Heart right ventricle (tissue), 16 donors: ENCODE results near the gene BTBD7. TPM values are rescaled to one million over a fixed set of nuclear protein-coding genes. Genes with fewer than 3 reads are reported as not detected.

Experiments
- ATAC-seq, 8 donors: fragments of 200-7000 bp; cut with Tn5 transposase; one replicate each; pipeline ENCODE4 v1.9.1; 2020; ENCODE audit warnings: mild to moderate bottlenecking in 8 of 8, moderate library complexity in 8 of 8, moderate number of reproducible peaks in 1 of 8
- DNase-seq, 2 donors: peaks; one replicate each; pipeline ENCODE4 v3.0.0-alpha.2; 2020
- H3K27ac ChIP-seq, 10 donors: fragments of 200-600 bp; sonication (generic) in 2 of 10; one replicate each; pipeline versions ENCODE4 v1.5.0 to v1.8.0; 2020 to 2022; ENCODE audit warnings: mild to moderate bottlenecking in 3 of 10
- H3K27me3 ChIP-seq, 7 donors: fragments of 200-600 bp; one replicate each; pipeline ENCODE4 v1.8.0; 2021 to 2022; ENCODE audit warnings: mild to moderate bottlenecking in 2 of 7
- H3K36me3 ChIP-seq, 9 donors: fragments of 200-600 bp; sonication (generic) in 1 of 9; one replicate each; pipeline versions ENCODE4 v1.5.0 to v1.8.0; 2020 to 2022; ENCODE audit warnings: mild to moderate bottlenecking in 2 of 9
- H3K4me1 ChIP-seq, 9 donors: fragments of 200-600 bp; sonication (generic) in 1 of 9; one replicate each; pipeline versions ENCODE4 v1.5.0 to v1.8.0; 2020 to 2022; ENCODE audit warnings: mild to moderate bottlenecking in 4 of 9
- H3K4me3 ChIP-seq, 10 donors: fragments of 200-600 bp; sonication (generic) in 2 of 10; one replicate each; pipeline versions ENCODE4 v1.5.0 to v1.8.0; 2020 to 2022; ENCODE audit warnings: mild to moderate bottlenecking in 7 of 10, moderate library complexity in 2 of 10
- H3K9me3 ChIP-seq, 11 donors: fragments of 200-600 bp in 10 of 11; sonication (generic) in 2 of 11; one replicate each; pipeline versions ENCODE4 v1.5.0 to v1.8.0; 2013 to 2022; ENCODE audit warnings: mild to moderate bottlenecking in 2 of 11, control low read depth in 1 of 11, moderate library complexity in 1 of 11
- WGBS, 2 donors: extraction: QIAGEN DNeasy Blood & Tissue Kit; methylation state at CpG; one replicate each; pipeline ENCODE4 v1.1.7; 2013; ENCODE audit warnings: inconsistent platforms in 1 of 2; 5-methylcytosine and 5-hydroxymethylcytosine counted together
- intact Hi-C, 10 donors: fragments of 100-400 bp; cut with DNase I; formaldehyde crosslinking; loops; one replicate each; pipeline versions ENCODE4 v1.11.1 to v1.14.2; 2022
- polyA plus RNA-seq, 2 donors: library from polyadenylated mRNA; stranded (reverse); fragments of 200-250 nt; gene quantifications; one replicate each; pipeline ENCODE4 v1.2.3, GENCODE V29; 2013
- total RNA-seq, 10 donors: library from RNA; stranded (reverse); fragmentation: NEBNext Ultra II Directional in 3 of 10; extraction: Animal tissue kit (Norgen Biotek cat#: 25700) in 3 of 10; gene quantifications; one replicate each; pipeline versions ENCODE4 v1.2.1 to v1.2.4, GENCODE V29; 2021 to 2023
- TF ChIP-seq, protein P1 (sequence below), 9 donors: fragments of 200-600 bp; sonication (generic) in 2 of 9; IDR thresholded peaks; one replicate each; pipeline versions ENCODE4 v1.5.0 to v1.8.0; 2021 to 2022; ENCODE audit warnings: antibody characterized with exemption in 9 of 9, mild to moderate bottlenecking in 5 of 9, moderate library complexity in 1 of 9
- donor health status: Arrhythmogenic right ventricular cardiomyopathy.
- donor health status: ischemic (EF 13 %, LVEDD 7.1; RV severe dilation, severe dysfunction).
- donor health status: healthy with polysubstance abuse.
- donor health status: DM: no; HTN: yes; CAD: no.
- donor health status: DM: no; HTN: no; CAD: no.
- donor health status: ischemic (EF 25% LVEDD 6.9; RV normal size, moderate dysfunction).
- donor health status: ischemic (EF 25% LVEDD 5.7; RV mildly dilated, moderate dysfunction).
- donor health status: healthy.
- donor health status: DM: yes; HTN: yes; CAD: no.
- donor health status: Ischemic cardiomyopathy.
- donor health status: ischemic (EF 35%, LVEDD 5.7; RV mildly dilated, moderate dysfunction).
- donor health status: nonischemic (EF 11% LVEDD 7.7; RV severe dilation, severe dysfunction).
- donor health status: DM: yes; HTN: yes; CAD: no.
- donor health status: PGD.
- donor health status: ischemic (EF 29% LVEDD 5.4; RV normal size, mild dysfunction).
- donor health status: nonischemic (EF 23%, LVEDD 6.1; RV moderate dilation, normal function).

BTBD7 gene
- total and polyA plus RNA-seq, 12 donors, result 3.6 to 33.6 (median 22.1) TPM

DNA sequence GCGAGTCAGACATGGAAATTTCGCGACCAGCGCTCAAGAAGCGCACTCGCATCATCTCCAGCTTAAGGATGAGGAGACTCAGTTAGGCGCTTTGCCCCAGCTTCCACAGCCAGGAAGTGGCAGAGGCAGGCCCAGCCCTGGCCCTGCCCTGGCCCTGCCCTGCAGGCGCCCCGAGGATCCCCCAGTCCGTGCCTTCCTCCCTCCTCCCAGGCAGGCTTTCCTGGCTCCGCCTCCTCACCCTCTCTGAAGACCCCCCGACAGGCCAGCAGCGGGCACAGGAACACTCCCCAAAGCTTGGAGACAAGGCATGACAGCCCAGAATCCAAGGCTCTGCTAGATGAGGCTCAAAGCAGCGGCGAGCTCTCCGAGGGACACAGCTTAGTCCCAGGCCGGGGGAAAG is 100.7 kb downstream of the BTBD7 start:
- DNase-seq (no peak), ATAC-seq (no peak)
- TF ChIP-seq, protein P1, sequence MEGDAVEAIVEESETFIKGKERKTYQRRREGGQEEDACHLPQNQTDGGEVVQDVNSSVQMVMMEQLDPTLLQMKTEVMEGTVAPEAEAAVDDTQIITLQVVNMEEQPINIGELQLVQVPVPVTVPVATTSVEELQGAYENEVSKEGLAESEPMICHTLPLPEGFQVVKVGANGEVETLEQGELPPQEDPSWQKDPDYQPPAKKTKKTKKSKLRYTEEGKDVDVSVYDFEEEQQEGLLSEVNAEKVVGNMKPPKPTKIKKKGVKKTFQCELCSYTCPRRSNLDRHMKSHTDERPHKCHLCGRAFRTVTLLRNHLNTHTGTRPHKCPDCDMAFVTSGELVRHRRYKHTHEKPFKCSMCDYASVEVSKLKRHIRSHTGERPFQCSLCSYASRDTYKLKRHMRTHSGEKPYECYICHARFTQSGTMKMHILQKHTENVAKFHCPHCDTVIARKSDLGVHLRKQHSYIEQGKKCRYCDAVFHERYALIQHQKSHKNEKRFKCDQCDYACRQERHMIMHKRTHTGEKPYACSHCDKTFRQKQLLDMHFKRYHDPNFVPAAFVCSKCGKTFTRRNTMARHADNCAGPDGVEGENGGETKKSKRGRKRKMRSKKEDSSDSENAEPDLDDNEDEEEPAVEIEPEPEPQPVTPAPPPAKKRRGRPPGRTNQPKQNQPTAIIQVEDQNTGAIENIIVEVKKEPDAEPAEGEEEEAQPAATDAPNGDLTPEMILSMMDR (IDR thresholded peaks at IDR 0.05), result no peak
- peaks cover 0 to 24% (median 14%) of the 10 kb centered on the region in 9 donors for H3K36me3 ChIP-seq
- peak overlapping the region in 8 of 10 donors; percentile 26 to 62 (median 58) for H3K4me3 ChIP-seq
- H3K27ac ChIP-seq, result no peak overlapping the region
- peaks cover 0 to 4% (median 0%) of the 10 kb centered on the region in 7 donors for H3K27me3 ChIP-seq
- intact Hi-C loops, result loop anchor here in 4 of 10 donors (10.0 kb wide), 4 partner anchors 103 to 393 kb away; partner anchors contain the start of gene BTBD7 (in 1 of the 4)
- peaks cover 0 to 14% (median 6%) of the 10 kb centered on the region in 9 donors for H3K4me1 ChIP-seq
- H3K9me3 ChIP-seq, result no peaks in the 10 kb centered on the region
- 55 to 57% methylated on average over 17 of the region's 17 CpGs for WGBS, 2 donors

DNA sequence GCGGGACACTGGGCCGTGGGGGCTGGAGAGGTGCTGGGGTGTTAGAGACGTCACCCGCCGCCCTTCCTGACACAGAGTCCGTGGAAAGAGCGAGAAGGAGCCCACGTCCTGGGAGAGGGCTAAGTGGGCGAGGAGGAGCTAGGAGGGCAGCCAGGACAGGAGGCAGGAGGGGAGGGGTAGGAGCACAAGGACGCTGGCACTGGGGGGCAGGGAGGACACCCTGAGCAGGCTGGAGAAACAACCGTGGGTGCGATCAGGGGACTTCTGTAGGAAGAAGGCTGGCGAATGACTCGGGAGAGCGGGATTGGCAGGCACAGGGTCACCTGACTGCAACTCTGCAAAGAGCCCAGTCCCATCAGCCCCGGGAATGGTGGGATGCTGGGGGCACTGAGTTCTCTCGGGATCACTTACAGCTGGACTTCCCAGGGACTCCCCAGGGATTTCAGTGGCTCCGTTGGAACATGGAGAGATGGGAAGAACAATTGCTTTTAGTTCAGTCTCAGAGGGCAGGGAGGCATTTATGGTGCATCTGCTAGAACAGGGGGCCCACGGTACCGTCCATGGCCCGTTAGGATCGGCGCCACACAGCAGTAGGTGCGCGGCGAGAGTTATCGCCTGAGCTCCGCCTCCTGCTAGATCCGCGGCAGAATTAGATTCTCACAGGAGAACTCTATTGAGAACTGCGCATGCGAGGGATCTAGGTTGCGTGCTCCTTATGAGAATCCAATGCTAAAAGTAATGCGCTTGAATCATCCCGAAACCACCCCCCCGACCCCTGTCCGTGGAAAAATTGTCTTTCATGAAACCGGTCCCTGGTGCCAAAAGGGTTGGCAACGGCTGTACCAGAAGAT is 101.5 kb downstream of the BTBD7 start:
- WGBS, 2 donors, result 19 to 35% methylated on average over 39 of the region's 39 CpGs
- intact Hi-C loops, result loop anchor here in 4 of 10 donors (10.0 kb wide), 4 partner anchors 103 to 393 kb away; partner anchors contain the start of gene BTBD7 (in 1 of the 4)
- DNase-seq (peak; percentile 21 to 25), ATAC-seq (peak; percentile 46 to 78 (median 68))
- Histone ChIP-seq H3K27ac (no peak overlapping the region), H3K9me3 (no peaks in the 10 kb centered on the region), H3K4me3 (peak overlapping the region; percentile 7 to 62 (median 52)), H3K27me3 (peaks cover 0 to 4% (median 0%) of the 10 kb centered on the region in 7 donors), H3K4me1 (peaks cover 0 to 14% (median 6%) of the 10 kb centered on the region in 9 donors), H3K36me3 (peaks cover 0 to 31% (median 18%) of the 10 kb centered on the region in 9 donors)
- TF ChIP-seq, protein P1 (IDR thresholded peaks at IDR 0.05), result no peak

DNA sequence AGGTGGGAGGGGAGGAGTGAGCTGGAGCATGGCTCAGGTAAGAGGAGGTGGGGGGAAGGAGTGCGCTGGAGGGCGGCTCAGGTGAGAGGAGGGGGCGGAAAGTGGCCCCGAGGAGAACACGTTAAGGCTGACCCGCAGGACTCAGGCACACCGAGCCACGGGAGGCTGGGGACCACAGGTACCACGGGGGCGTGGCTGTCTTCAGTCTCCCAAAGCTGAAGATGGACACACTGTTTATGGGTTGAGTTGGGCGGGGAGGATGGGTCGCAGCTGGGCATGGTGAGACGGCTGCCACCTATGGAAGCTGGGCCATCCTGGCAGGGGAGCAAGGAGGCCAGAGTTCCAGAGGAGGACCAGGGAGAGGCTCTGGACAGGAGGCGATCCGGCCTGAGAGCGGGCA is 102.3 kb downstream of the BTBD7 start:
- Histone ChIP-seq H3K4me3 (peak overlapping the region in 1 of 10 donors; percentile 61), H3K36me3 (peaks cover 0 to 39% (median 22%) of the 10 kb centered on the region in 9 donors)

DNA sequence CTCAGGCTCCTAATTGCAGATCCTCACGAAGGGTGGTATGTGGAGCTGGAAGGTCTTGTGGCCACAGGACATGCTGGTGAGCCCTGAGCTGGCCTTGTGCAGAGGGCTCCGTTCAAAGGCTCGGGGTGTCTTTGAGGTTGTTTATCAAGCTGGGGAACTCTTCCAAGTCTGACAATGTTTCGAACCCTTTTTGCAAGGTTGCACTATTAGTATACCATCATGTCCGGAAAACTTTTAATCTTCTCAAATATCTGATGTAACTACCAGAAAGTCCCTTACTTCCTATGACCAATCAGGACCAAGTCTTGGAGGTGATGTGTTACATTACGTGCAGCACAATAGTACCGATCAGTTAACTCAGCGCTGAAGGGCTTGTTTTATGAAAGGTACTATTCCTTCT is 104.3 kb downstream of the BTBD7 start:
- DNase-seq (no peak), ATAC-seq (no peak)
- Histone ChIP-seq H3K36me3 (peaks cover 0 to 59% (median 32%) of the 10 kb centered on the region in 9 donors), H3K27me3 (peaks cover 0 to 4% (median 0%) of the 10 kb centered on the region in 7 donors), H3K4me3 (no peak overlapping the region), H3K27ac (no peak overlapping the region), H3K9me3 (no peaks in the 10 kb centered on the region), H3K4me1 (peaks cover 0 to 14% (median 6%) of the 10 kb centered on the region in 9 donors)
- intact Hi-C loops, result no loop called here
- 90 to 98% methylated on average over 8 of the region's 8 CpGs for WGBS, 2 donors
- TF ChIP-seq, protein P1 (IDR thresholded peaks at IDR 0.05), result no peak

More for the DNA sequence above, 102.3 kb downstream of the BTBD7 start:
- Histone ChIP-seq H3K9me3 (no peaks in the 10 kb centered on the region), H3K4me1 (peaks cover 0 to 14% (median 6%) of the 10 kb centered on the region in 9 donors), H3K27ac (no peak overlapping the region), H3K27me3 (peaks cover 0 to 4% (median 0%) of the 10 kb centered on the region in 7 donors)
- TF ChIP-seq, protein P1 (IDR thresholded peaks at IDR 0.05), result no peak
- WGBS, 2 donors, result 94 to 95% methylated on average over 16 of the region's 16 CpGs
- ATAC-seq, result peak in 1 of 8 donors; percentile 18
- DNase-seq, result no peak
- intact Hi-C loops, result loop anchor here in 4 of 10 donors (10.0 kb wide), 4 partner anchors 104 to 394 kb away; partner anchors contain the start of gene BTBD7 (in 1 of the 4)
